Gastrocnemius medialis (tissue), 4 donors: Measurements from ENCODE around the gene NOD2. TPM values are rescaled to one million over a fixed set of nuclear protein-coding genes. Genes with fewer than 3 reads are reported as not detected.

ENCODE experiments used
- ATAC-seq, 2 donors: fragments of 150-250 bp; one replicate each; pipeline ENCODE4 v1.9.1; 2016
- DNase-seq, 2 donors: peaks; one replicate each; pipeline ENCODE4 v3.0.0-alpha.2; 2019
- H3K27ac ChIP-seq, 4 donors: fragments of 200-600 bp; sonication (generic); 1 replicate in 1 of 4; 2 replicates in 3 of 4; pipeline ENCODE4 v1.5.1; 2016 to 2018; ENCODE audit warnings: mild to moderate bottlenecking in 2 of 4, moderate library complexity in 1 of 4
- H3K27me3 ChIP-seq, 3 donors: fragments of 200-600 bp; sonication (generic) in 2 of 3; 1 replicate in 1 of 3; 2 replicates in 2 of 3; pipeline versions ENCODE4 v1.5.1 to v1.6.0; 2016 to 2019; ENCODE audit warnings: mild to moderate bottlenecking in 1 of 3, moderate library complexity in 1 of 3
- H3K36me3 ChIP-seq, 2 donors: fragments of 200-600 bp; sonication (generic) in 1 of 2; one replicate each; pipeline ENCODE4 v1.5.1; 2017 to 2018
- H3K4me1 ChIP-seq, 2 donors: fragments of 200-600 bp; sonication (generic) in 1 of 2; one replicate each; pipeline ENCODE4 v1.5.1; 2016 to 2017; ENCODE audit warnings: mild to moderate bottlenecking in 2 of 2
- H3K4me3 ChIP-seq, 4 donors: fragments of 200-600 bp; sonication (generic) in 3 of 4; 1 replicate in 1 of 4; 2 replicates in 3 of 4; pipeline ENCODE4 v1.5.1; 2016 to 2019; ENCODE audit warnings: mild to moderate bottlenecking in 2 of 4
- H3K9me3 ChIP-seq, 3 donors: fragments of 200-600 bp; sonication (generic) in 2 of 3; 1 replicate in 1 of 3; 2 replicates in 2 of 3; pipeline ENCODE4 v1.5.1; 2016 to 2019
- POLR2A ChIP-seq, 2 donors: fragments of 450-650 bp; IDR thresholded peaks; one replicate each; pipeline ENCODE4 v1.6.1; 2017; ENCODE audit warnings: antibody characterized with exemption in 2 of 2, mild to moderate bottlenecking in 2 of 2, moderate library complexity in 2 of 2
- in situ Hi-C, 4 donors: fragments of 200-750 bp; cut with MboI; loops; one replicate each; pipeline versions ENCODE4 v1.15.0 to v1.8.0; 2017; ENCODE audit warnings: low sequenced_read_pairs in 4 of 4
- intact Hi-C: fragments of 100-400 bp; cut with DNase I; formaldehyde crosslinking; loops from one replicate; pipeline ENCODE4 v1.15.1; 2023; ENCODE audit warnings: low total_unique reads
- microRNA-seq, 2 donors: library from miRNA; unstranded; fragments of <30 nt; microRNA quantifications; one replicate each; pipeline ENCODE4, GENCODE V29; 2016; ENCODE audit warnings: borderline replicate concordance in 2 of 2
- total RNA-seq, 4 donors: library from RNA; depleted of rRNA; stranded (reverse); fragments of >200 nt; gene quantifications; one replicate each; pipeline versions ENCODE4 v1.1.0 to v1.2.3, GENCODE V29; 2016
- TF ChIP-seq, protein P1 (sequence below), 5 experiments: fragments of 450-650 bp in 3 of 5; fragments of 200-600 bp in 2 of 5; sonication (generic) in 2 of 5; IDR thresholded peaks in 4 of 5; conservative IDR thresholded peaks in 1 of 5; 1 replicate in 4 of 5; 2 replicates in 1 of 5; pipeline ENCODE4 v1.5.1; 2016 to 2019; ENCODE audit warnings: antibody characterized with exemption in 5 of 5, mild to moderate bottlenecking in 3 of 5, moderate library complexity in 3 of 5

Gene NOD2
- total RNA-seq, 4 donors from 2014 or later = 0.27 to 2.1 (median 1.7) TPM

DNA sequence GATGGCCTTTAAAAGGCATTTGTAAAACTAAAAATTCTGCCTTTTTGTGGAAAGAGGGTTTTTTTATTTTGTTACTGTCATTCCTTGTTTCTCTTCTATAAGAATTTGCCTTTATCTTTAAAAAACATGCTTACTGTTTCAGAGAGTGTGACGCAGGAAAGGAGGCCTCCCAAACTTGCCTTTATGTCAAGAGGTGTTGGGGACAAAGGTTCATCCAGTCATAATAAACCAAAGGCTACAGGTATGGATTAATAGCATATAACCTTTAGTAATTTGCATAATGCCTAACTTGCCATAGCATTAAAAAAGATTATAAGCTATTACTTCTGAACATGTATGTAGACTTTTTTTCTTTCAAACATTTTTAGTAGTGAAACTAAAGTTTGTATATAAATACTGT lies 82.6 kb downstream of the NOD2 start:
- no peak overlapping the region for H3K27ac ChIP-seq
- intact Hi-C loops (no loop called here), in situ Hi-C loops (loop anchor here in 1 of 4 donors (25.0 kb wide), 1 partner anchor 414 kb away; the partner anchor contains the start of gene BRD7)
- H3K4me3 ChIP-seq = no peak overlapping the region
- ATAC-seq = no peak
- H3K4me1 ChIP-seq = peaks cover 10 to 17% of the 10 kb centered on the region in 2 donors
- H3K36me3 ChIP-seq = peaks cover 0 to 20% of the 10 kb centered on the region in 2 donors
- H3K27me3 ChIP-seq = no peaks in the 10 kb centered on the region
- no peaks in the 10 kb centered on the region for H3K9me3 ChIP-seq
- no peak for TF ChIP-seq POLR2A (IDR thresholded peaks at IDR 0.05)
- TF ChIP-seq, protein P1, sequence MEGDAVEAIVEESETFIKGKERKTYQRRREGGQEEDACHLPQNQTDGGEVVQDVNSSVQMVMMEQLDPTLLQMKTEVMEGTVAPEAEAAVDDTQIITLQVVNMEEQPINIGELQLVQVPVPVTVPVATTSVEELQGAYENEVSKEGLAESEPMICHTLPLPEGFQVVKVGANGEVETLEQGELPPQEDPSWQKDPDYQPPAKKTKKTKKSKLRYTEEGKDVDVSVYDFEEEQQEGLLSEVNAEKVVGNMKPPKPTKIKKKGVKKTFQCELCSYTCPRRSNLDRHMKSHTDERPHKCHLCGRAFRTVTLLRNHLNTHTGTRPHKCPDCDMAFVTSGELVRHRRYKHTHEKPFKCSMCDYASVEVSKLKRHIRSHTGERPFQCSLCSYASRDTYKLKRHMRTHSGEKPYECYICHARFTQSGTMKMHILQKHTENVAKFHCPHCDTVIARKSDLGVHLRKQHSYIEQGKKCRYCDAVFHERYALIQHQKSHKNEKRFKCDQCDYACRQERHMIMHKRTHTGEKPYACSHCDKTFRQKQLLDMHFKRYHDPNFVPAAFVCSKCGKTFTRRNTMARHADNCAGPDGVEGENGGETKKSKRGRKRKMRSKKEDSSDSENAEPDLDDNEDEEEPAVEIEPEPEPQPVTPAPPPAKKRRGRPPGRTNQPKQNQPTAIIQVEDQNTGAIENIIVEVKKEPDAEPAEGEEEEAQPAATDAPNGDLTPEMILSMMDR (IDR thresholded peaks at IDR 0.05 in 4 of 5, conservative IDR thresholded peaks at IDR 0.05 in 1 of 5) = no peak
- DNase-seq = no peak

DNA sequence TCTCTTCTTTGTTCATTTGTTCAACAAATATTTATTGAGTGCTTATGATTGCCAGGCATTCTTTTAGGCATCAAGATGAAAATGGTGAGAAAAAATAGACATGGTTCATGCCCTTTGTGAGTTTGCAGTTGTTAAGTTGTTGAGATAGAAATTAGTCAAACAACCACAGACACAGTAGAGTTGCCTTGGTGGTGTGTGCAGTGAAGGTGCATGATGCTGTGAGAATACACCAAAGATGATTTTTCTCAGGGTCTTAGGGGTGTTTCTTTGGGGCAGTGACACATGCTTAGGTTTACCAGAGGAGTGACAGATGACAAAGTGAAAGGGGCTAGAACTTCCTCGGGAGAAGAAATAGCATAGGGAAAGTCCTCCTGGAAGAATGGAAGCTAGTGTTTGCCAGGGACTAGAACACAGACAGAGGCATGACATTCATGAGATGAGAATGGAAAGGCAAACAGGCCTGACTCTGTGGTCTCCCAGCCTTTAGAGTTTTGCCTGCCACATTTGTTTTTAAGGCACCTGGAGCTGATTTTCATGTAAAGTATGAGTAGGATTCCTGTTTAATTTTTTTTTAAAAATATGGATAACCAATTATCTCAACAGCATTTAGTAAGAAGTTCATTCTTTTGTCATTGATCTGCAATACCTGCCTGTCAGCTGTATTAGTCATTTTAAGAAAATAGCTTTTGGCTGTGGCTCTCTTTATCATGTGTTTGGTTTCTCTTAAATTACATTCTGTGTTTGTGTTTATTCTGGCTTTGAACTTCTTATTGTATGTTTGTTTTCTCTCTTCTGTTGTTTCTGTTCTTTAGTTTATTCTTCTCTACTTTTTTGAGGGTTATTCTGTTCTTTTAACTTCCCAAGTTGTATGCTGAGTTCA lies 85.1 kb downstream of the NOD2 start:
- H3K27me3 ChIP-seq = no peaks in the 10 kb centered on the region
- H3K4me3 ChIP-seq = no peak overlapping the region
- H3K4me1 ChIP-seq = peaks cover 10 to 17% of the 10 kb centered on the region in 2 donors
- intact Hi-C loops = no loop called here
- DNase-seq = no peak
- H3K27ac ChIP-seq = peak overlapping the region; percentile 59 to 64 (median 60)
- in situ Hi-C loops = loop anchor here in 1 of 4 donors (25.0 kb wide), 1 partner anchor 416 kb away; the partner anchor contains the start of gene BRD7
- H3K36me3 ChIP-seq = peaks cover 0 to 44% of the 10 kb centered on the region in 2 donors
- peak; percentile 67 to 88 for ATAC-seq
- TF ChIP-seq POLR2A (IDR thresholded peaks at IDR 0.05) = no peak
- TF ChIP-seq, protein P1 (IDR thresholded peaks at IDR 0.05 in 4 of 5, conservative IDR thresholded peaks at IDR 0.05 in 1 of 5) = no peak
- no peaks in the 10 kb centered on the region for H3K9me3 ChIP-seq

DNA sequence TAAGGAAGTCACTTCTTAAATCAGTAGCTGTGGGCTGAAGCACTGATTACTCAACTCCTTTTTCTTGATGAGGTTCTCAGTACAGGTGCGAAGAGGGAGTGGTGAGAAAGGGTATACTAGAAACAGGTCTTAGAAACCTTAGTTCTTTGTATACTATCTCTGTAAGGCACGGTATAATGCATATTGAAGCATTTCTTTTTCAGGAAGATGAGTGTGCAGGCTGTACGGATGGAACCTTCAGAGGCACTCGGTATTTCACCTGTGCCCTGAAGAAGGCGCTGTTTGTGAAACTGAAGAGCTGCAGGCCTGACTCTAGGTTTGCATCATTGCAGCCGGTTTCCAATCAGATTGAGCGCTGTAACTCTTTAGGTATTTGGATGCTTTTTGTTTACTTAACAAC lies 87.6 kb downstream of the NOD2 start:
- in situ Hi-C loops = loop anchor here in 1 of 4 donors (25.0 kb wide), 1 partner anchor 419 kb away; the partner anchor contains the start of gene BRD7

DNA sequence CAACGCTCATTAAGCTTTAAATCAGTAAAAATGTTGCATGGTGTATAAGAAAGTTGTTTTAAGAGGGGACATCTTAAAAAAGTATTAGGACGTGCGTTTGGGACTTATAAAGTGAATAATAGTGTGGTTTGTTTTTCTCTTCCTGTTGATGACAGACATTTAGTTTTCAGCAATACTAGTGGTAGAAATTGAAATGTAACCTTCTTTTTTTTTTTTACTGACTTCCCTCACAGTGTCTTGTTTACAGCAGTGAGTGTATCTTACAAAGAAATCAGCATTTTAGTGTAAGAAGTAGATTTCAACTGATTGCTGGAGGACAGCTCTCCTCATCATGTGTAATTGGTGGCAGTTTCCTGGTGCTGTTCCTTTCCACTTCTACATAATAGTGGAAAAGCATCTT lies 88.1 kb downstream of the NOD2 start:
- in situ Hi-C loops = loop anchor here in 1 of 4 donors (25.0 kb wide), 1 partner anchor 419 kb away; the partner anchor contains the start of gene BRD7
- H3K36me3 ChIP-seq = peaks cover 0 to 73% of the 10 kb centered on the region in 2 donors

More for the DNA sequence above, 87.6 kb downstream of the NOD2 start:
- no peaks in the 10 kb centered on the region for H3K27me3 ChIP-seq
- ATAC-seq = no peak
- no peaks in the 10 kb centered on the region for H3K9me3 ChIP-seq
- intact Hi-C loops = no loop called here
- TF ChIP-seq POLR2A (IDR thresholded peaks at IDR 0.05) = no peak
- TF ChIP-seq, protein P1 (IDR thresholded peaks at IDR 0.05 in 4 of 5, conservative IDR thresholded peaks at IDR 0.05 in 1 of 5) = no peak
- peaks cover 7 to 14% of the 10 kb centered on the region in 2 donors for H3K4me1 ChIP-seq
- peaks cover 0 to 68% of the 10 kb centered on the region in 2 donors for H3K36me3 ChIP-seq
- DNase-seq = no peak
- H3K4me3 ChIP-seq = no peak overlapping the region
- no peak overlapping the region for H3K27ac ChIP-seq

More for the DNA sequence above, 88.1 kb downstream of the NOD2 start:
- intact Hi-C loops = no loop called here
- no peak overlapping the region for H3K27ac ChIP-seq
- no peak for TF ChIP-seq POLR2A (IDR thresholded peaks at IDR 0.05)
- TF ChIP-seq, protein P1 (IDR thresholded peaks at IDR 0.05 in 4 of 5, conservative IDR thresholded peaks at IDR 0.05 in 1 of 5) = no peak
- H3K4me3 ChIP-seq = no peak overlapping the region
- peaks cover 7 to 14% of the 10 kb centered on the region in 2 donors for H3K4me1 ChIP-seq
- no peaks in the 10 kb centered on the region for H3K9me3 ChIP-seq
- no peak for ATAC-seq
- no peak for DNase-seq
- H3K27me3 ChIP-seq = no peaks in the 10 kb centered on the region

Small RNA genes within 50 kb of the gene (microRNA-seq; reads per million reads assigned to microRNA genes)
- gene MIR3181 = 0 reads per million in 2 donors

Other genes with a start within 250 kb of the NOD2 start
- gene NKD1, start 145.2 kb upstream of the NOD2 start, total RNA-seq = under 1 TPM; 0.10 to 0.75 (median 0.19) TPM
- 1 to 10 TPM in 3 of 4 donors, under 1 TPM in 1; 0.17 to 4.0 (median 1.9) TPM for gene SNX20, start 12.3 kb upstream of the NOD2 start, total RNA-seq
- 100 to 1,000 TPM in 3 of 4 donors, 10 to 100 TPM in 1; 49.2 to 177 (median 135) TPM for gene CYLD, start 48.5 kb downstream of the NOD2 start, total RNA-seq